ENCODE data around the gene IL18R1. TPM values are rescaled to one million over a fixed set of nuclear protein-coding genes. Genes with fewer than 3 reads are reported as not detected.

IL18R1 gene
- total RNA-seq, result not detected in 2 replicates
- long read RNA-seq, result 0 reads

- Mint-ChIP-seq H3K36me3 (ENCODE audit: low read depth) (no peaks in the 10 kb centered on the region), H3K4me3 (peak within 1 kb of the TSS; percentile 89), H3K4me1 (peaks cover 3% of the 10 kb centered on the region), H3K27ac (ENCODE audit: unreplicated experiment) (no peak within 1 kb of the TSS), H3K27me3 (ENCODE audit: low read depth) (peaks cover 63% of the 10 kb centered on the region), H3K9me3 (no peaks in the 10 kb centered on the region)
- DNase-seq (ENCODE audit: low read depth, low spot score), result peak; percentile 72
- peak; percentile 78 for TF ChIP-seq CTCF (conservative IDR thresholded peaks at IDR 0.05)
These were observed at the start of gene IL18R1 for GRCh38 chr2:102355526-102356380. IL18R1 (plus strand) TSS chr2:102355796; CDS start chr2:102362661, 6,865 bp downstream.

- H3K4me1 Mint-ChIP-seq, result no peaks in the 10 kb centered on the region
- H3K27ac Mint-ChIP-seq (ENCODE audit: unreplicated experiment), result no peak overlapping the region
- no peak for TF ChIP-seq CTCF (conservative IDR thresholded peaks at IDR 0.05)
- no peak overlapping the region for H3K4me3 Mint-ChIP-seq
- H3K36me3 Mint-ChIP-seq (ENCODE audit: low read depth), result no peaks in the 10 kb centered on the region
- no peaks in the 10 kb centered on the region for H3K9me3 Mint-ChIP-seq
- no peak for DNase-seq (ENCODE audit: low read depth, low spot score)
- peaks cover 10% of the 10 kb centered on the region for H3K27me3 Mint-ChIP-seq (ENCODE audit: low read depth)
These were observed 49.5 kb upstream of the IL18R1 start for GRCh38 chr2:102306125-102306524.

GRCh38 chr2:102310964-102311640 is 44.5 kb upstream of the IL18R1 start, which contains the start of gene IL1RL1:
IL1RL1 (plus strand) TSS chr2:102311563; CDS start chr2:102338265, 26,702 bp downstream.
- DNase-seq (ENCODE audit: low read depth, low spot score), result no peak
- Mint-ChIP-seq H3K4me3 (no peak within 1 kb of the TSS), H3K9me3 (peaks cover 6% of the 10 kb centered on the region), H3K36me3 (ENCODE audit: low read depth) (no peaks in the 10 kb centered on the region), H3K27ac (ENCODE audit: unreplicated experiment) (no peak within 1 kb of the TSS), H3K4me1 (no peaks in the 10 kb centered on the region), H3K27me3 (ENCODE audit: low read depth) (peaks cover 3% of the 10 kb centered on the region)
- no peak for TF ChIP-seq CTCF (conservative IDR thresholded peaks at IDR 0.05)

GRCh38 chr2:102313025-102313424 is 42.6 kb upstream of the IL18R1 start:
- H3K4me1 Mint-ChIP-seq, result no peaks in the 10 kb centered on the region
- no peaks in the 10 kb centered on the region for H3K36me3 Mint-ChIP-seq (ENCODE audit: low read depth)
- no peak overlapping the region for H3K4me3 Mint-ChIP-seq
- H3K27ac Mint-ChIP-seq (ENCODE audit: unreplicated experiment), result no peak overlapping the region
- H3K9me3 Mint-ChIP-seq, result peaks cover 6% of the 10 kb centered on the region
- DNase-seq (ENCODE audit: low read depth, low spot score), result no peak
- TF ChIP-seq CTCF (conservative IDR thresholded peaks at IDR 0.05), result no peak
- peaks cover 3% of the 10 kb centered on the region for H3K27me3 Mint-ChIP-seq (ENCODE audit: low read depth)

- Mint-ChIP-seq H3K27me3 (ENCODE audit: low read depth) (peaks cover 3% of the 10 kb centered on the region), H3K27ac (ENCODE audit: unreplicated experiment) (no peak overlapping the region), H3K4me1 (no peaks in the 10 kb centered on the region), H3K4me3 (no peak overlapping the region), H3K36me3 (ENCODE audit: low read depth) (no peaks in the 10 kb centered on the region), H3K9me3 (peaks cover 6% of the 10 kb centered on the region)
- no peak for TF ChIP-seq CTCF (conservative IDR thresholded peaks at IDR 0.05)
- DNase-seq (ENCODE audit: low read depth, low spot score), result no peak
These were observed 42.1 kb upstream of the IL18R1 start for GRCh38 chr2:102313471-102313870.
